GM19397 (cell line): ENCODE results near the gene KHDRBS2.

Experiments
- ATAC-seq: cut with Tn5 transposase; IDR thresholded peaks from one replicate; pipeline ENCODE4 v1.9.1; 2021; ENCODE audit warnings: mild to moderate bottlenecking, moderate library complexity; ENCODE audit not compliant: unreplicated experiment

Gene KHDRBS2

DNA sequence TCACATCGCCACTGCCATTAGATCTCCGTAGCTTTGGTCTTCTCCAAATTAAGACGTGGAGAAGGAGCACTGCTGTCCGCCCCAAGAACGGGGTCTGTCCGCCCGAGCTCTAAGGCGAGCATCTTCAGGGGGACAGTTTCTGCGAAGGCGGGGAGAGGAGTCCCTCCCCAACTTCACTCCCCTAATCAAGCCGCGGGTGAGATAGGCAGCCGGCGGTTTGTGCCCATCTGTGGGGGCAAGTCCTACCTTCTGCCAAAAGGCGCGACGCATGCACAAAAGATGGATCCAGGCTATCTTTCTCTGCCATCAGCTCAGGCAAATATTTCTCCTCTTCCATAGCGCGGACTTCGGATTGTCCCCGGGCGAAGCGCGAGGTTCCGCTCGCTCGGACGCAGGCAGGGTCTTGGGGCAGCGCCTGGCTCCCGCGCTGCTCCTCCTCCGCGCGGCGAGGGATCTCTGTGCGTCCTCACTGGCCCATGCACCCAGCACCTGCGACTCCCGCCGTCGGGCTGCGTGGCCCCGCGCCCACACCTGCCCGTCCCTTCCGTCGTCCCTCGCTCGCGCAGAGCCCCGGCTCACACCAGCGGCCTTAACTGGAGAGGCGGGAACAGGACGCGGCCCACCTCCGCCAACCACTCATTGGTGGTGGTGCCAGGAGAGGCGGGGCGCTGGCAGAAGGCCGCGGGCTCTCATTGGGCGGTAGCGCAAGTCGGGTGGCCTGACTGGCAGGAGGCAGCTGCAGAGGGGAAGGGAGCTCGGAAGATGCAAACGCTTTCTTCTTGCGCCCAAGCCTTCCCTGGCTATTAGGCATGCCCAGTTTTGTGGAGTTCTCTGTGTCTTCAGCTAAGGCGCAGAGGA lies at the start of gene KHDRBS2:
Gene KHDRBS2 (minus strand): TSS at position 614 of the 858 bp plus-strand sequence.
- ATAC-seq, result peak; percentile 100

DNA sequence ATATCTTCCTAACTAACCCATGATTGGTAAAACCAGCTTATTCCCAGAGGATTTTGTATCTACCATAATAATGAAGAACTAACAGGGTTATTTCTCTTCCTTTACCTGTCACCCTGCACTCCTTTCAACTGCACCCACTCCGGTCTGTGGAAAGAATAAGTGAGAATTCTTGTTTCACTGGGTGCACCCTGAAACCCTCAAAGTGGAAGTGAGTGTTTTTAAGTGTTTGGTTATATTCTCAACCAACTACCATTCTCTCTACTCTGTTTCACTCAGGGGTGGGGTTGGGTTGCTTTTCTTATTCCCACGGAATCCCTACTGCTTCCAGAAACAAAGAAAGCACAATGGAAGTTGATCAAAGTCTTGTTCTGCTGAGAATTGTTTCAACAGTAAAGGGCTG lies 42.6 kb upstream of the KHDRBS2 start:
- ATAC-seq, result no peak

- ATAC-seq, result no peak
Observed at GRCh38 chr6:62324834-62325233, 38.8 kb upstream of the KHDRBS2 start.

DNA sequence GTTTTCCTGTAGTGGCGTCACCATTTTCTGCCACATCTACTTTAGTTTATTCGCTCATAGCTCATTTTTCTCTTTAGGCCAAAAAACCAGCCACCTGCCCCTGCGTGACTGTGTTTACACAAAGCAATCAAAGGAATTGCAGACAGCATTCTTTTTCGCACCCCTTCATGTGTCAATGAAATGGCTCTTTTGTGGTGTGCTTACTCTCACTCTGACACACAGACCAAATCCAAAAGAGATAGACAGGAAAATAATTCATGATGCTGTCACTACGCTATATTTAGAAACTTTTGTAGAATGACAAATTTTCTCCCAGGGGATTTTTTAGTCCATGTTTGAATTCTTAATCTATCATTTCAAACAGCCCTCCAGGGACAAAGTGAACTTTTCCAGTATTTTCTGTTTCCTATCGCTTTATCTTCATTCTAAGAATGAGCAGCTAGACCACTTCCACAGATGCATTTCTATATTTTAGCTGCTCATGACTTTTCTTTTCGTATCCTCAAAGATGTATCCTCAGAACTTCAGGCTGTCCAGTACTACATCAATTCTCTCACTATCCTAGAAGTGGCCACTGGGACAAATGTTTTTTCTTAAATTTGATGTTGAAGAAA lies 37.9 kb upstream of the KHDRBS2 start:
- no peak for ATAC-seq

DNA sequence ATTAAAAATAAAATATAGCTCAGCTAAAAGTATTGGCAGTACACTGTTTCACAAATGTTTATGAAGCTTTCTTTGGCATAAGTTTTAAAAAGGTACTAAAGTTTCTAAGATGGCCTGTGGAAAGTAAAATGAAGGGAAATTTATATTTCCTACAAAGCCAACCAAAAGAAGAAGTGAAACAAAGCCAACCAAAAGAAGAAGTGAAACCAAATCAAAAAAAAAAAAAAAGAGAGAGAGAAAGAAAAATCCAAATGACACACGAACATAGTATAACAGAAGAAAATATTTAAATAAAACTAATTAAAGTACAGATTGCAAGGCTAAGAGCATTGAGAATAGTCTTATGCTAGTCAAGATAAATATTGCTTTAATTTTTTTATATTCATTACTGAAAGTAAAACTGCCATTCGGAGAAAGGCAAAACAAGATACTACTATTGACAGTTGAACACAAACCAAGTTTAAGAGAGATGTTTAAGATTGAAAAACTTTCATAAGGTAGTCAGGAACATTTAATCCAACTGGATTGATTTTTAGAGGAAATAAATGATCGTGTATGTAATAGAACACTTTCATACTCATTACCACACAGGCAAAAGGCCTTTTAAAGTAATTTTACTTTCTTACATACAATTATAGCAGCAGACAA lies 12.8 kb upstream of the KHDRBS2 start:
- ATAC-seq, result peak; percentile 74

GRCh38 chr6:62296541-62296940 lies 10.5 kb upstream of the KHDRBS2 start:
- ATAC-seq, result no peak

DNA sequence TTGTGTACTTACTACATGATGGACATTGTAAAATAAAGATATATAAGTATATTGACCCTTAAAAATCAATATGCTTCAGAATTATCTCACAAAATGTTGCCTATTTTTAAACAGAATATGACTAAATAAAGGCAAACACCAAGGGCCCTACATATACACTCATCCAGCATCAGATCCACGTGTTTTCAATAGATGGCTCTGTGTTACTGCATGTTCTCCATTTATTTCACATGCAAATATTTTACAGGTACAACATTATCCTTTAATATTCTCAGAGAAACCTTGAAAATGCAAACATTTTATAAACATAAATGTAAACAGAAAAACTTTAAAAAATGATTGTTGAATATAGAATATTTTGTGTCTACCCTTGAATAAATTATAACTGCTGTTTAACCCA lies 2.9 kb upstream of the KHDRBS2 start:
- ATAC-seq, result no peak

GRCh38 chr6:62288562-62288961 lies 2.5 kb upstream of the KHDRBS2 start:
- ATAC-seq, result no peak

- ATAC-seq, result peak; percentile 2
Observed at GRCh38 chr6:62286470-62286843, 432 bp upstream of the KHDRBS2 start.

- ATAC-seq, result no peak
Observed at GRCh38 chr6:62284725-62285124, 1.3 kb downstream of the KHDRBS2 start.

DNA sequence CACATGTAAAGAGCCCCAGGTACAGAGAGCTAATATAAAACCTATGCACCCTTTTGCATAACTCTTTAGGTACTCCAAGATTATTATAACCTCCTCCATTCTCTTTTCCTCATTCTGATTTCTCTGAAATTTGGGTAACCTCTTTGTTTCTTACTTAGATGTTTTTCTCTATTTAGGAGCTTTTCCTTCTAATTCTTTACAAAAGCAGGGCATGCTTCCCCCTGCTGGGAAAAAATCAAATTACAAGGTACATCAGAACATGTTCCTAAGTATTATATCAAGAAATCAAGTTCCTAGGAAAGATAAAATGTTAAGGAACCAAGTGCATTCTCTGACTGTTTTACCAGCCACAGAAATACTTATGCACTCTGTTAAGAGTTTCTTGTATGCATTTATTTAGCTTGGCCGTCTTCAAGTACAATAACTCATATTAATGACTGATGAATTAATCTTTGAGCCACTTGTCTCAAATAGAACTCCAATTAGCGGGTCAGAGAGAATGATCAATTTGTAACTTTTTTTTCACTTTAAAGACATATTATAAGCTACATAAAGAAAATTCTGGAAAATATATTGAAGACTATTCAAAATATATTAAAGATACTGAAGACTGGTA lies 2.1 kb downstream of the KHDRBS2 start:
- no peak for ATAC-seq

DNA sequence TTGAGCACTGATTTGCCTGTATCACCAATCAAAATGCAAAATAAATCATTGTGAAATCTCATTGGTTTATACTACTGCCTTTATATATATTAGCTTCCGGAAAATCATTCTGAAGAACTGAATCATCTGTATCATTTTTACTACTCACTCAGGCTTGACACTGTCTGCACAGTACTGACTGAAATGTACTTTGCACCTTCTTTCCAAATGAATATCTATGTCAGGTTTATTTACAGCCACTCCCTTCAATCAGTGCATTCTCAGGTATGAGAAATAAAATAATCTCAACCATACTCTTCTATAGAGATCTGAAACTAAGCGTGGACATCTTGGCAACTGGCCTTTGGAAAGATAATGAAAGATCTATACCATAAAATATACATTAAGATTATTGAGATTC lies 2.7 kb downstream of the KHDRBS2 start:
- no peak for ATAC-seq

GRCh38 chr6:62280099-62280498 lies 5.9 kb downstream of the KHDRBS2 start:
- no peak for ATAC-seq

GRCh38 chr6:62272114-62272513 lies 13.9 kb downstream of the KHDRBS2 start:
- ATAC-seq, result no peak

- ATAC-seq, result no peak
Observed at GRCh38 chr6:62265906-62266525, 20.0 kb downstream of the KHDRBS2 start.

- no peak for ATAC-seq
Observed at GRCh38 chr6:62262283-62262682, 23.7 kb downstream of the KHDRBS2 start.

GRCh38 chr6:62246087-62246486 lies 39.9 kb downstream of the KHDRBS2 start:
- no peak for ATAC-seq

DNA sequence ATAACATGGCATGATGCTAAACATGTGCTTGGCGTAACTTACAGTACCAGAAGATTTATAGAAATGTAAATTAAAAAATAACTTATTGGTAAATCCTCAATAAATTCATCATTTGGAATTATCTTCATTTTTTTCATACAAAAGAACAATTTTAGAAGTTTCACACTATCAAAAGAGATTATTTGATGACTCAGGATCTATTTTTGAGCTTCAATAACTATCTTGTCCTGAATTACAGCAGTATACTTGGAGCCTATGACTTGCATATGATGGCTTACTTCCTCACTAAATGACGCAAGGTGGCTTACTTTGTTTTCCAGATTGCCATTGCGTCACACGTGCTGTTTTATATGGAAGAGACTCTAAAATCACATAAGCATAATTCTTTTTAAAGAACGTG lies 49.2 kb downstream of the KHDRBS2 start:
- no peak for ATAC-seq

- no peak for ATAC-seq
Observed at GRCh38 chr6:62229231-62229630, 56.8 kb downstream of the KHDRBS2 start.

- ATAC-seq, result no peak
Observed at GRCh38 chr6:62217866-62218265, 68.2 kb downstream of the KHDRBS2 start.

- no peak for ATAC-seq
Observed at GRCh38 chr6:62202078-62202477, 83.9 kb downstream of the KHDRBS2 start.
